HEK293T (cell line): ENCODE data around the gene FAM200B.

ENCODE experiments used
- CTCF ChIA-PET: fragments of 350-600 bp; formaldehyde crosslinking; extraction: SDS; loops from one replicate; lab custom pipeline; 2021; ENCODE audit warnings: antibody characterized with exemption, inconsistent platforms; lab: Yijun Ruan, JAX
- POLR2A ChIA-PET: fragments of 350-600 bp; formaldehyde crosslinking; extraction: SDS; loops from one replicate; lab custom pipeline; 2020; ENCODE audit warnings: antibody characterized with exemption, inconsistent platforms; lab: Yijun Ruan, JAX
- DNase-seq: peaks from one replicate; pipeline ENCODE4 v3.0.0; 2012; ENCODE audit warnings: mixed read lengths; ENCODE audit errors: extremely low spot score
- ARNT ChIP-seq: fragments of 450-650 bp; IDR thresholded peaks from 2 replicates; pipeline ENCODE4 v1.6.1; 2017; ENCODE audit warnings: mild to moderate bottlenecking
- CTBP1 ChIP-seq: fragments of 450-650 bp; IDR thresholded peaks from 2 replicates; pipeline ENCODE4 v1.6.1; 2016; ENCODE audit warnings: borderline replicate concordance
- FOXA1 ChIP-seq: fragments of 450-650 bp; IDR thresholded peaks from 2 replicates; pipeline ENCODE4 v1.6.1; 2016; ENCODE audit warnings: mild to moderate bottlenecking
- FOXK2 ChIP-seq: fragments of 450-650 bp; IDR thresholded peaks from 2 replicates; pipeline ENCODE4 v1.6.1; 2016; ENCODE audit warnings: mild to moderate bottlenecking
- FOXM1 ChIP-seq: fragments of 450-650 bp; IDR thresholded peaks from 2 replicates; pipeline ENCODE4 v1.6.1; 2017; ENCODE audit warnings: mild to moderate bottlenecking, borderline replicate concordance
- HDGF ChIP-seq: fragments of 450-650 bp; IDR thresholded peaks from 2 replicates; pipeline ENCODE4 v1.6.1; 2017; ENCODE audit warnings: antibody characterized with exemption, borderline replicate concordance
- L3MBTL2 ChIP-seq: fragments of 450-650 bp; conservative IDR thresholded peaks from 2 replicates; pipeline ENCODE4 v1.6.1; 2016; ENCODE audit warnings: mild to moderate bottlenecking
- LEF1 ChIP-seq: fragments of 450-650 bp; IDR thresholded peaks from 2 replicates; pipeline ENCODE4 v1.6.1; 2017; ENCODE audit warnings: mild to moderate bottlenecking, borderline replicate concordance
- NFRKB ChIP-seq: fragments of 450-650 bp; IDR thresholded peaks from 2 replicates; pipeline ENCODE4 v1.6.1; 2016; ENCODE audit warnings: mild to moderate bottlenecking, moderate library complexity
- SP1 ChIP-seq: fragments of 450-650 bp; IDR thresholded peaks from 2 replicates; pipeline ENCODE4 v1.6.1; 2017
- SUZ12 ChIP-seq: fragments of 450-650 bp; IDR thresholded peaks from 2 replicates; pipeline ENCODE4 v1.6.1; 2016; ENCODE audit warnings: mild to moderate bottlenecking
- TARDBP ChIP-seq: fragments of 450-650 bp; IDR thresholded peaks from 2 replicates; pipeline ENCODE4 v1.6.1; 2016
- ZNF384 ChIP-seq: fragments of 450-650 bp; IDR thresholded peaks from 2 replicates; pipeline ENCODE4 v1.6.1; 2016

Gene FAM200B

GRCh38 chr4:15736514-15737050, 55.0 kb downstream of the FAM200B start:
- no peak for TF ChIP-seq TARDBP
- no peak for TF ChIP-seq L3MBTL2
- TF ChIP-seq HDGF: no peak
- no peak for TF ChIP-seq CTBP1
- TF ChIP-seq FOXK2: no peak
- TF ChIP-seq FOXA1: no peak
- TF ChIP-seq SUZ12: no peak

GRCh38 chr4:15737255-15737654, 55.6 kb downstream of the FAM200B start:
- ChIA-PET CTCF (interaction anchor here (0.6 kb wide), 1 partner anchor 145 kb away, joined by 4 read pairs; no protein-coding TSS in a partner anchor), POLR2A (no interaction called here)
- no peak for DNase-seq

More at GRCh38 chr4:15736514-15737050, 55.0 kb downstream of the FAM200B start:
- CTCF ChIA-PET: no interaction called here
- POLR2A ChIA-PET: no interaction called here
- DNase-seq: no peak

GRCh38 chr4:15738877-15739276, 57.2 kb downstream of the FAM200B start:
- POLR2A ChIA-PET: no interaction called here
- TF ChIP-seq SUZ12: no peak
- TF ChIP-seq ARNT: no peak
- no peak for TF ChIP-seq FOXK2
- no peak for DNase-seq
- CTCF ChIA-PET: no interaction called here

More at GRCh38 chr4:15737255-15737654, 55.6 kb downstream of the FAM200B start:
- no peak for TF ChIP-seq SUZ12
- no peak for TF ChIP-seq SP1
- no peak for TF ChIP-seq L3MBTL2
- no peak for TF ChIP-seq TARDBP
- TF ChIP-seq CTBP1: no peak
- TF ChIP-seq FOXA1: no peak
- no peak for TF ChIP-seq ARNT
- no peak for TF ChIP-seq ZNF384
- TF ChIP-seq LEF1: no peak
- TF ChIP-seq FOXM1: no peak
- TF ChIP-seq FOXK2: no peak
- no peak for TF ChIP-seq NFRKB
